Immature natural killer cell (primary cell): ENCODE data around the gene SMARCA5. TPM values are rescaled to one million over a fixed set of nuclear protein-coding genes. Genes with fewer than 3 reads are reported as not detected.

Source experiments
- DNase-seq, 3 donors: peaks; one replicate each; pipeline ENCODE4 v3.0.0; 2022; ENCODE audit warnings: mixed read lengths in 1 of 3
- H3K27ac Mint-ChIP-seq, 6 donors: one replicate each; pipeline ENCODE4 v1.8.0; 2020; ENCODE audit warnings: mixed read lengths in 6 of 6, mild to moderate bottlenecking in 5 of 6, inconsistent platforms in 4 of 6, moderate library complexity in 3 of 6
- H3K27me3 Mint-ChIP-seq, 3 donors: one replicate each; pipeline ENCODE4 v1.8.0; 2020 to 2021; ENCODE audit warnings: low read depth in 3 of 3, mild to moderate bottlenecking in 3 of 3, mixed read lengths in 3 of 3, moderate library complexity in 3 of 3, inconsistent platforms in 1 of 3
- H3K36me3 Mint-ChIP-seq, 3 donors: one replicate each; pipeline ENCODE4 v1.8.0; 2020; ENCODE audit warnings: mixed read lengths in 3 of 3, inconsistent platforms in 2 of 3, mild to moderate bottlenecking in 2 of 3
- H3K4me1 Mint-ChIP-seq, 2 donors: one replicate each; pipeline ENCODE4 v1.8.0; 2020; ENCODE audit warnings: inconsistent platforms in 2 of 2, mild to moderate bottlenecking in 2 of 2, mixed read lengths in 2 of 2, moderate library complexity in 1 of 2
- H3K4me3 Mint-ChIP-seq, 5 donors: one replicate each; pipeline ENCODE4 v1.8.0; 2020; ENCODE audit warnings: mild to moderate bottlenecking in 5 of 5, mixed read lengths in 5 of 5, inconsistent platforms in 3 of 5, moderate library complexity in 3 of 5
- H3K9me3 Mint-ChIP-seq, 6 donors: one replicate each; pipeline ENCODE4 v1.8.0; 2020; ENCODE audit warnings: mild to moderate bottlenecking in 6 of 6, mixed read lengths in 6 of 6, inconsistent platforms in 4 of 6, moderate library complexity in 3 of 6
- polyA plus RNA-seq, 3 donors: library from polyadenylated mRNA; unstranded; fragments of 300-500 nt; fragmentation: Illumina TruSeq; gene quantifications; one replicate each; pipeline ENCODE4 v1.2.3, GENCODE V29; 2021

SMARCA5 gene
- polyA plus RNA-seq: 10 to 100 TPM; 18.7 to 34.9 (median 20.1) TPM

GRCh38 chr4:143513314-143514168 is at the start of gene SMARCA5:
Gene SMARCA5 (plus strand): TSS chr4:143513702. CDS start chr4:143513925, 223 bp downstream.
- Mint-ChIP-seq H3K9me3 (peaks cover 0 to 1% (median 0%) of the 10 kb centered on the region in 6 donors), H3K36me3 (peaks cover 0 to 2% (median 0%) of the 10 kb centered on the region in 3 donors), H3K4me1 (peaks cover 39 to 61% of the 10 kb centered on the region in 2 donors), H3K4me3 (peak within 1 kb of the TSS; percentile 96 to 100 (median 99)), H3K27ac (peak within 1 kb of the TSS; percentile 98 to 100 (median 100)), H3K27me3 (peaks cover 20 to 28% (median 27%) of the 10 kb centered on the region in 3 donors)
- DNase-seq: peak; percentile 97 to 99 (median 98)

GRCh38 chr4:143473334-143474126 is 40.0 kb upstream of the SMARCA5 start:
- no peak for DNase-seq
- H3K36me3 Mint-ChIP-seq: peaks cover 0 to 10% (median 0%) of the 10 kb centered on the region in 3 donors
- H3K9me3 Mint-ChIP-seq: no peaks in the 10 kb centered on the region
- no peaks in the 10 kb centered on the region for H3K4me1 Mint-ChIP-seq
- no peaks in the 10 kb centered on the region for H3K27me3 Mint-ChIP-seq
- no peak overlapping the region for H3K4me3 Mint-ChIP-seq
- H3K27ac Mint-ChIP-seq: no peak overlapping the region

GRCh38 chr4:143477487-143477886 is 36.0 kb upstream of the SMARCA5 start:
- Mint-ChIP-seq H3K27ac (no peak overlapping the region), H3K36me3 (no peaks in the 10 kb centered on the region), H3K4me1 (no peaks in the 10 kb centered on the region), H3K4me3 (no peak overlapping the region), H3K27me3 (peaks cover 0 to 2% (median 0%) of the 10 kb centered on the region in 3 donors), H3K9me3 (no peaks in the 10 kb centered on the region)
- no peak for DNase-seq

GRCh38 chr4:143481361-143481760 is 32.1 kb upstream of the SMARCA5 start:
- Mint-ChIP-seq H3K36me3 (no peaks in the 10 kb centered on the region), H3K27ac (no peak overlapping the region), H3K4me1 (no peaks in the 10 kb centered on the region), H3K4me3 (no peak overlapping the region), H3K9me3 (peaks cover 0 to 1% (median 0%) of the 10 kb centered on the region in 6 donors), H3K27me3 (peaks cover 0 to 3% (median 2%) of the 10 kb centered on the region in 3 donors)
- no peak for DNase-seq

GRCh38 chr4:143482840-143483239 is 30.7 kb upstream of the SMARCA5 start:
- no peak overlapping the region for H3K4me3 Mint-ChIP-seq
- peak; percentile 1 to 12 (median 3) for DNase-seq
- H3K27me3 Mint-ChIP-seq: peaks cover 0 to 3% (median 2%) of the 10 kb centered on the region in 3 donors
- H3K9me3 Mint-ChIP-seq: peaks cover 0 to 1% (median 0%) of the 10 kb centered on the region in 6 donors
- no peaks in the 10 kb centered on the region for H3K4me1 Mint-ChIP-seq
- no peaks in the 10 kb centered on the region for H3K36me3 Mint-ChIP-seq
- H3K27ac Mint-ChIP-seq: no peak overlapping the region

GRCh38 chr4:143486314-143486713 is 27.2 kb upstream of the SMARCA5 start:
- Mint-ChIP-seq H3K4me1 (no peaks in the 10 kb centered on the region), H3K36me3 (no peaks in the 10 kb centered on the region), H3K4me3 (no peak overlapping the region), H3K27ac (no peak overlapping the region), H3K9me3 (peaks cover 0 to 1% (median 0%) of the 10 kb centered on the region in 6 donors), H3K27me3 (peaks cover 0 to 9% (median 5%) of the 10 kb centered on the region in 3 donors)
- no peak for DNase-seq

- Mint-ChIP-seq H3K4me3 (no peak overlapping the region), H3K36me3 (no peaks in the 10 kb centered on the region), H3K27me3 (peaks cover 0 to 7% (median 5%) of the 10 kb centered on the region in 3 donors), H3K9me3 (peaks cover 0 to 1% (median 0%) of the 10 kb centered on the region in 6 donors), H3K27ac (no peak overlapping the region), H3K4me1 (no peaks in the 10 kb centered on the region)
- no peak for DNase-seq
Measured at GRCh38 chr4:143488687-143489086, 24.8 kb upstream of the SMARCA5 start.

- DNase-seq: no peak
- Mint-ChIP-seq H3K36me3 (no peaks in the 10 kb centered on the region), H3K27ac (no peak overlapping the region), H3K4me1 (no peaks in the 10 kb centered on the region), H3K9me3 (peaks cover 0 to 1% (median 0%) of the 10 kb centered on the region in 6 donors), H3K27me3 (peaks cover 0 to 7% (median 5%) of the 10 kb centered on the region in 3 donors), H3K4me3 (no peak overlapping the region)
Measured at GRCh38 chr4:143489106-143489505, 24.4 kb upstream of the SMARCA5 start.

GRCh38 chr4:143498021-143498420 is 15.5 kb upstream of the SMARCA5 start:
- Mint-ChIP-seq H3K27me3 (peaks cover 0 to 4% (median 0%) of the 10 kb centered on the region in 3 donors), H3K4me3 (no peak overlapping the region), H3K27ac (no peak overlapping the region), H3K9me3 (no peaks in the 10 kb centered on the region), H3K4me1 (no peaks in the 10 kb centered on the region), H3K36me3 (no peaks in the 10 kb centered on the region)
- no peak for DNase-seq

GRCh38 chr4:143502231-143502630 is 11.3 kb upstream of the SMARCA5 start:
- H3K36me3 Mint-ChIP-seq: no peaks in the 10 kb centered on the region
- H3K9me3 Mint-ChIP-seq: no peaks in the 10 kb centered on the region
- peaks cover 0 to 4% (median 0%) of the 10 kb centered on the region in 3 donors for H3K27me3 Mint-ChIP-seq
- no peak overlapping the region for H3K27ac Mint-ChIP-seq
- DNase-seq: no peak
- no peaks in the 10 kb centered on the region for H3K4me1 Mint-ChIP-seq
- H3K4me3 Mint-ChIP-seq: no peak overlapping the region

- Mint-ChIP-seq H3K27me3 (peaks cover 0 to 2% (median 0%) of the 10 kb centered on the region in 3 donors), H3K4me3 (no peak overlapping the region), H3K9me3 (peaks cover 0 to 1% (median 0%) of the 10 kb centered on the region in 6 donors), H3K27ac (no peak overlapping the region), H3K36me3 (no peaks in the 10 kb centered on the region), H3K4me1 (peaks cover 6 to 15% of the 10 kb centered on the region in 2 donors)
- no peak for DNase-seq
Measured at GRCh38 chr4:143506031-143506430, 7.5 kb upstream of the SMARCA5 start.

- Mint-ChIP-seq H3K4me1 (peaks cover 36 to 56% of the 10 kb centered on the region in 2 donors), H3K27me3 (peaks cover 20 to 28% (median 27%) of the 10 kb centered on the region in 3 donors), H3K9me3 (peaks cover 0 to 1% (median 0%) of the 10 kb centered on the region in 6 donors), H3K36me3 (peaks cover 0 to 2% (median 0%) of the 10 kb centered on the region in 3 donors), H3K27ac (peak overlapping the region in 4 of 6 donors; percentile 18 to 98 (median 38)), H3K4me3 (peak overlapping the region in 1 of 5 donors; percentile 15)
- no peak for DNase-seq
Measured at GRCh38 chr4:143511906-143512305, 1.6 kb upstream of the SMARCA5 start.

GRCh38 chr4:143512978-143513313 is 556 bp upstream of the SMARCA5 start:
- Mint-ChIP-seq H3K4me1 (peaks cover 41 to 61% of the 10 kb centered on the region in 2 donors), H3K36me3 (peaks cover 0 to 2% (median 0%) of the 10 kb centered on the region in 3 donors), H3K4me3 (peak overlapping the region; percentile 96 to 100 (median 99)), H3K27me3 (peaks cover 20 to 28% (median 27%) of the 10 kb centered on the region in 3 donors), H3K27ac (peak overlapping the region; percentile 98 to 100 (median 100)), H3K9me3 (peaks cover 0 to 1% (median 0%) of the 10 kb centered on the region in 6 donors)
- DNase-seq: no peak
